Retinal pigment epithelial cell (primary cell): Measurements from ENCODE around the gene SLC10A7.

ENCODE experiments used
- DNase-seq: peaks from one replicate; pipeline ENCODE4 v3.0.0-alpha.2; 2010; ENCODE audit warnings: low read depth
- H3K4me3 ChIP-seq: 2 replicates; pipeline ENCODE4 v1.5.1; 2011; ENCODE audit warnings: mild to moderate bottlenecking, low read length, control low read depth, moderate library complexity
- CTCF ChIP-seq: conservative IDR thresholded peaks from 2 replicates; pipeline ENCODE4 v1.5.1; 2011; ENCODE audit warnings: low read depth, low read length, control low read depth, inconsistent platforms

SLC10A7 gene

GRCh38 chr4:146521541-146522097 is at the start of gene SLC10A7:
Gene SLC10A7 (minus strand): TSS chr4:146521940. CDS start chr4:146521717, 223 bp downstream.
- DNase-seq = peak; percentile 27
- peak within 1 kb of the TSS; percentile 96 for H3K4me3 ChIP-seq
- TF ChIP-seq CTCF = no peak

GRCh38 chr4:146567396-146567795 is 45.7 kb upstream of the SLC10A7 start:
- no peak overlapping the region for H3K4me3 ChIP-seq
- DNase-seq = no peak
- TF ChIP-seq CTCF = no peak

- no peak for TF ChIP-seq CTCF
- H3K4me3 ChIP-seq = no peak overlapping the region
- DNase-seq = no peak
Measured at GRCh38 chr4:146564492-146564891, 42.8 kb upstream of the SLC10A7 start.

- DNase-seq = no peak
- TF ChIP-seq CTCF = no peak
- no peak overlapping the region for H3K4me3 ChIP-seq
Measured at GRCh38 chr4:146550161-146550560, 28.4 kb upstream of the SLC10A7 start.

GRCh38 chr4:146548443-146548842 is 26.7 kb upstream of the SLC10A7 start:
- DNase-seq = no peak
- H3K4me3 ChIP-seq = no peak overlapping the region
- no peak for TF ChIP-seq CTCF

GRCh38 chr4:146545102-146545501 is 23.4 kb upstream of the SLC10A7 start:
- H3K4me3 ChIP-seq = no peak overlapping the region
- DNase-seq = no peak
- peak; percentile 43 for TF ChIP-seq CTCF

- DNase-seq = no peak
- H3K4me3 ChIP-seq = no peak overlapping the region
- TF ChIP-seq CTCF = no peak
Measured at GRCh38 chr4:146534178-146534577, 12.4 kb upstream of the SLC10A7 start.
